Tibial artery (tissue), 4 donors: ENCODE measurements around the gene GLYATL2.

Experiments
- DNase-seq, 2 donors: peaks; one replicate each; pipeline ENCODE4 v3.0.0-alpha.2; 2019
- H3K27ac ChIP-seq, 2 donors: fragments of 200-600 bp; sonication (generic) in 1 of 2; 1 replicate in 1 of 2; 2 replicates in 1 of 2; pipeline ENCODE4 v1.5.1; 2018 to 2019; ENCODE audit warnings: mild to moderate bottlenecking in 1 of 2
- H3K27me3 ChIP-seq, 2 donors: fragments of 200-600 bp; sonication (generic) in 1 of 2; one replicate each; pipeline versions ENCODE4 v1.5.1 to v1.6.0; 2016 to 2019
- H3K36me3 ChIP-seq, 3 donors: fragments of 200-600 bp; sonication (generic) in 2 of 3; one replicate each; pipeline ENCODE4 v1.5.1; 2016 to 2019; ENCODE audit warnings: mild to moderate bottlenecking in 2 of 3
- H3K4me1 ChIP-seq, 4 donors: fragments of 200-600 bp; sonication (generic) in 2 of 4; 1 replicate in 3 of 4; 2 replicates in 1 of 4; pipeline ENCODE4 v1.5.1; 2016 to 2019
- H3K4me3 ChIP-seq, 2 donors: fragments of 200-600 bp; sonication (generic) in 1 of 2; 1 replicate in 1 of 2; 2 replicates in 1 of 2; pipeline ENCODE4 v1.5.1; 2018 to 2019; ENCODE audit warnings: mild to moderate bottlenecking in 2 of 2
- H3K9me3 ChIP-seq, 3 donors: fragments of 200-600 bp; sonication (generic) in 1 of 3; one replicate each; pipeline ENCODE4 v1.5.1; 2016 to 2019
- intact Hi-C: fragments of 100-400 bp; cut with DNase I; formaldehyde crosslinking; loops from one replicate; pipeline ENCODE4 v1.15.0; 2023; ENCODE audit warnings: low total_unique reads
- TF ChIP-seq, protein P1 (sequence below), 2 experiments: fragments of 200-600 bp in 1 of 2; fragments of 450-650 bp in 1 of 2; IDR thresholded peaks; one replicate each; pipeline ENCODE4 v1.5.1; 2017 to 2019; ENCODE audit warnings: antibody characterized with exemption in 2 of 2, mild to moderate bottlenecking in 1 of 2, moderate library complexity in 1 of 2

Gene GLYATL2

DNA sequence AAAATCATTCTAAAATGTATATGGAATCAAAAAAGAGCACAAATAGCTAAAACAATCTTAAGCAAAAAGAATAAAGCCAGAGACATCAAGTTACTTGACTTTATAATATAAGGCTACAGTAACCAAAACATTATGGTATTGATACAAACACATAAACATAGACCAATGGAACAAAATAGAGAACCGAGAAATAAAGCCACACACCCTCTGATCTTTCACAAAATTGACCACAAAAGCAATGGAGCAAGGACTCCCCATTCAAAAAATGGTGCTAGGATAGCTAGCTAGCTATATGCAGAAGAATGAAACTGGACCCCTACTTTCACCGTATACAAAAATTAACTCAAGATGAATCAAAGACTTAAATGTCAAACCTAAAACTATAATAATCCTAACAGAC, 43.2 kb downstream of the GLYATL2 start:
- intact Hi-C loops: no loop called here

DNA sequence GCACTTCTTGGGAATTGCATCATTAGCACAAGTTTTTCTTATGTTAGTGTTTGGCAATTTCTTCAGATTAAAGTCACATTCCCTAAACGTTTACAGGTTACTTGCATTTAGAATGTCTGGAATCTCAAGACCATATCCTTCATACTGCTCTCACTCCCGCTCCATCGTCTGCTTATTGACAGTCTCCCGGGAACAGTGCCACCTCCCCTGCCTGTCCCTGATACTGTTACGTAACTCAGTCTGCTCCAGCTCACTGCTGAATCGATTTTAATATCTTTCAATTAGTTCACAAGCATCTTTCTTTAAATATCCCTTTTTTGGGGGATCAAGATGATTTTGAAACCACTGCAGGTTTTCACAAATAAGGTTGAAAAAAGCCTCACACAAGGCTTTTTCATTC, 48.2 kb downstream of the GLYATL2 start:
- H3K4me3 ChIP-seq: no peak overlapping the region
- H3K27me3 ChIP-seq: no peaks in the 10 kb centered on the region
- no peaks in the 10 kb centered on the region for H3K9me3 ChIP-seq
- H3K36me3 ChIP-seq: no peaks in the 10 kb centered on the region
- TF ChIP-seq, protein P1, sequence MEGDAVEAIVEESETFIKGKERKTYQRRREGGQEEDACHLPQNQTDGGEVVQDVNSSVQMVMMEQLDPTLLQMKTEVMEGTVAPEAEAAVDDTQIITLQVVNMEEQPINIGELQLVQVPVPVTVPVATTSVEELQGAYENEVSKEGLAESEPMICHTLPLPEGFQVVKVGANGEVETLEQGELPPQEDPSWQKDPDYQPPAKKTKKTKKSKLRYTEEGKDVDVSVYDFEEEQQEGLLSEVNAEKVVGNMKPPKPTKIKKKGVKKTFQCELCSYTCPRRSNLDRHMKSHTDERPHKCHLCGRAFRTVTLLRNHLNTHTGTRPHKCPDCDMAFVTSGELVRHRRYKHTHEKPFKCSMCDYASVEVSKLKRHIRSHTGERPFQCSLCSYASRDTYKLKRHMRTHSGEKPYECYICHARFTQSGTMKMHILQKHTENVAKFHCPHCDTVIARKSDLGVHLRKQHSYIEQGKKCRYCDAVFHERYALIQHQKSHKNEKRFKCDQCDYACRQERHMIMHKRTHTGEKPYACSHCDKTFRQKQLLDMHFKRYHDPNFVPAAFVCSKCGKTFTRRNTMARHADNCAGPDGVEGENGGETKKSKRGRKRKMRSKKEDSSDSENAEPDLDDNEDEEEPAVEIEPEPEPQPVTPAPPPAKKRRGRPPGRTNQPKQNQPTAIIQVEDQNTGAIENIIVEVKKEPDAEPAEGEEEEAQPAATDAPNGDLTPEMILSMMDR (IDR thresholded peaks at IDR 0.05): no peak
- no peaks in the 10 kb centered on the region for H3K4me1 ChIP-seq
- DNase-seq: no peak
- intact Hi-C loops: no loop called here
- H3K27ac ChIP-seq: no peak overlapping the region

More for the DNA sequence above, 43.2 kb downstream of the GLYATL2 start:
- Histone ChIP-seq H3K4me3 (no peak overlapping the region), H3K27ac (no peak overlapping the region), H3K4me1 (no peaks in the 10 kb centered on the region), H3K36me3 (no peaks in the 10 kb centered on the region), H3K9me3 (no peaks in the 10 kb centered on the region), H3K27me3 (no peaks in the 10 kb centered on the region)
- TF ChIP-seq, protein P1 (IDR thresholded peaks at IDR 0.05): no peak
- DNase-seq: no peak

DNA sequence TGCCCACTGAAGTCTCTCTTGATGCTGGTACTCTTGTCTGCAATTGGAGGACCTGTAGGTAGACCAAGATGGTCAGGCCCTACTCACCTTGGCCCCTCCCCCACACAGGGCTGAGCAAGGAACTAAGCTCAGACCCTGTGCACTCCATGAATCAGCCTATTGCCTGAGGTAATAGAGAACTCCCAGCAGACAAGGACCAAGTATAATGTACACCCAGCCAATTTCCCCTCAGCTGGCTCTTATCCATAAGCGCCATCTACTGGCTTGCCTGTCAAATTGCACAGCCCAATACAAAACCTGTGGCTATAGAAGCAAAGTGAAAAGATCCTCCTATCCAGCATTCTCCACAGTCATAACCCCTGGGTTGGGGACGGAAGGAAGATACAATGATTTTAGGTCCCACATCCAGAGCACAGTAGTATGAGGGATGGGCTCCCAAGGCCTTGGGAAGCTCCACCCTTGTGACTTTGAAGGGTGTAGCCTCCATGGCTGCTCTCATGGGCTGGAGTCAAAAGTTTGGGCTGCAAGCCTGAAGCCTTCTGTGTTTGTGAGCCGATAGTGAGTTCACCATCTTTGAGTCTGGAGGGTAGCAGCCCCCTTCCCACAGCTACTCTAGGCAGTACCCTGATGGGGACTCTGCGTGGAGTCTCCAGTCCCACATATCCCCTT, 56.0 kb downstream of the GLYATL2 start:
- Histone ChIP-seq H3K36me3 (no peaks in the 10 kb centered on the region), H3K4me3 (no peak overlapping the region), H3K27ac (no peak overlapping the region), H3K4me1 (no peaks in the 10 kb centered on the region), H3K27me3 (no peaks in the 10 kb centered on the region), H3K9me3 (no peaks in the 10 kb centered on the region)
- intact Hi-C loops: no loop called here
- TF ChIP-seq, protein P1 (IDR thresholded peaks at IDR 0.05): peak in 1 of 2 experiments; percentile 26
- no peak for DNase-seq

DNA sequence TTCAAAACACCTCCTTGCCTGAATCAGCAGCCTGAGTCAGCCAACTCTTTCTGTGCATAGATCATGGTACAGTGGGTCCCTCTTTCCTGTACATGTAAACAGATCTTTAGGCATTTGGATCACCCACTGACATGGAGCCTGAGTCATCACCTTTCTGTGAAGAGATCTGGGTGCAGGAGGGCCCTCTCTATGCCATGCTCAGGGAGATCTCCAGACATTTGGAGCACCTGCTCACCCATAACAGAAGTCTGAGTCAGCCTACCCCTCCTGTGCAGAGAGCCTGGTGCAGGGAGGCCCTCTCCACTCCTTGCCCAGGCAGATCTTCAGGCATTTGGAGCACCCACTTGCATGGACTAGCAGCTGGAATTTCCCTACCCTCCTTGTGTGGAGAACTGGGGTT, 56.6 kb downstream of the GLYATL2 start:
- H3K4me3 ChIP-seq: no peak overlapping the region
- TF ChIP-seq, protein P1 (IDR thresholded peaks at IDR 0.05): no peak
- H3K27me3 ChIP-seq: no peaks in the 10 kb centered on the region
- no peak overlapping the region for H3K27ac ChIP-seq
- no peaks in the 10 kb centered on the region for H3K36me3 ChIP-seq
- H3K9me3 ChIP-seq: no peaks in the 10 kb centered on the region
- DNase-seq: no peak
- intact Hi-C loops: no loop called here
- no peaks in the 10 kb centered on the region for H3K4me1 ChIP-seq

DNA sequence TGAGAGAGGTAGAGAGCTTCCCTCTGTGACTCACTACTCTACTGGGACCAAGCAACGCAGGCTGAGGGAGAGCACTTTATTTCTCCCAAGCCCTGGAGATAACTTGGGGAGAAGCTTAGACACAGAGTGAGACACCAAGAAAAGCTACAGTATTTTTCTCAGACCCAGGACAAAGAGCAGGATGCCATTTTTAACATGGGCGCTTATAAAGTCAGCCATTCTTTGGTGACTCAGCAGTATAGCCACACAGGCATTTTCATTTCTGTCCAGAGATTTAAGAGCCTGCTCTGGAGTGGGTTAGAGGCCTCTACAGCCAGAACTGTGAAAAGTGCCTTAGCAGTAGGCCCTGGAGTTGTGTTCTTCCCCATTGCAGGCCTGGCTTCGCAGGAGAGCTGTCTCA, 57.8 kb downstream of the GLYATL2 start:
- no peak for DNase-seq
- Histone ChIP-seq H3K36me3 (no peaks in the 10 kb centered on the region), H3K27ac (no peak overlapping the region), H3K4me1 (no peaks in the 10 kb centered on the region), H3K9me3 (no peaks in the 10 kb centered on the region), H3K4me3 (no peak overlapping the region), H3K27me3 (no peaks in the 10 kb centered on the region)
- intact Hi-C loops: no loop called here
- TF ChIP-seq, protein P1 (IDR thresholded peaks at IDR 0.05): no peak

DNA sequence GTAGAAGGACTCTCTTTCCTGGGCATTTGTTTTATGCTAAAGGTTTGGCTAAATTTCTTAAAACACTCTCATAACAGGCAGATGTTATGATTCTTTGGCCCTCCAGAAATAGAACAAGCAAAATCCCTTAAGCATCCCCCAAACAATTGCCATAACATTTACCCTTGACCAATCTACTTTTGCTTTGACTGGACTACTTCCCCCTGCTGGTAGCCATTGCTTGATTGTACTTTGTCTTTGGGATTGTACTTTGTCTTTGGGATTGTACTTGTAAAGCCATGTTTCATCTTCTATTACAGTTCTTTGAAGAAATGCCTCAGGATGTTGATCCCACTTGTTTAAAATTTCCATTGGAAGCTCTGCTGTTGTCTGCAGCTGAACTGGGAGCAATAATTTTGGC, 59.5 kb downstream of the GLYATL2 start:
- TF ChIP-seq, protein P1 (IDR thresholded peaks at IDR 0.05): no peak
- no peaks in the 10 kb centered on the region for H3K27me3 ChIP-seq
- intact Hi-C loops: no loop called here

More for the DNA sequence above, 59.5 kb downstream of the GLYATL2 start:
- H3K4me3 ChIP-seq: no peak overlapping the region
- no peaks in the 10 kb centered on the region for H3K4me1 ChIP-seq
- H3K36me3 ChIP-seq: no peaks in the 10 kb centered on the region
- H3K9me3 ChIP-seq: no peaks in the 10 kb centered on the region
- H3K27ac ChIP-seq: no peak overlapping the region
- DNase-seq: no peak
